ENCODE data around the gene DLX3.

Gene DLX3

DNA sequence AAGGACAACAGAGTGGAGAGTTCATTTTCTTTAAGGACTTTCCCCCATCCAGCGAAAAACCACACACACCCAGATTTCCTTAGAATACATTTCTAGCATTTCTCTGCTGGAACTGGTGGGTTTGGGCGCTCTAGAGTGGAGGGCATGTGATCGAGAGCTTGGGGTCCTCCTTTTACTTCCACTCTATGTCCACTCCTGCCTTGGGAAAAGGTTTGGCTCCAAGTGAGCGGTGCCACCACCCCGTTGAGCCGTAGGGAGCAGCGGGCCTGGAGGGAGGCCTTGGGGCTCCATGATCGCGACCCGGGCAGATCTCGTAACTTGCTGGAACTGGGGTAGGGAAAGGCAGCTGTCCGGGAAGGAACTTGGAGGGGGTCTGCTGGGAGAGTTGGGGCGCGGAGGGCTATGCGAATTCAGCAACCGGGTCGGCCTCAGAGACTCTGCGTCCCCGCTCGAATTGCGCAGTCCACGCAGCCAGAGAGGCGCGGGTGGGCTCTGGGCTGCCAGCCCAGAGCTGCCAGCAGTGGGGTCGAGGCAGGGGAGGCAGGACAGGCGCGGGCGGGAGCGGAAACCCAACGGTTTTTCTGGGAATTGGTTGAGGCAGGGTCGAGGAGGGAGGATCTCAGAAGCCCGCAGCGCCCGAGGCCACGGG lies 23.7 kb downstream of the DLX3 start:
- no peak for DNase-seq

DNA sequence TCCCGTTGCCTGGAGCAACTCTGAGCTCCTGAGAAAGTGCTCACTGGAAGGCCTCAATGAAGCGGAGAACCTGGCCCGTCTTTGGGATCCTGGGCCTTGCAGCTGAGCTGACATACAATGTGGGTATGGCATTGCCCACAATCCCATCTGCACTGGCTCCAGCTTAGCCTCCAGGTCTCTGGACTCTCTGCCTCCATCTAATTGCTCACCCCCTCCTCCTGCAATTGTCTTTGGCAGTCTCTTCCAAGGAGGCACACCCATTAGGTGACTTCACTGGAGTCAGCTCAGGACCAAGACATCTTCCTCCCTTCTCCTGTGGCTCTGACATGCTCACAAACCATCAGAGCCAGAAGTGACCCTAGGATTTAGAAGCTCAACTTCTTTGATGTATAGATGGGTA lies 24.5 kb downstream of the DLX3 start:
- no peak for DNase-seq

DNA sequence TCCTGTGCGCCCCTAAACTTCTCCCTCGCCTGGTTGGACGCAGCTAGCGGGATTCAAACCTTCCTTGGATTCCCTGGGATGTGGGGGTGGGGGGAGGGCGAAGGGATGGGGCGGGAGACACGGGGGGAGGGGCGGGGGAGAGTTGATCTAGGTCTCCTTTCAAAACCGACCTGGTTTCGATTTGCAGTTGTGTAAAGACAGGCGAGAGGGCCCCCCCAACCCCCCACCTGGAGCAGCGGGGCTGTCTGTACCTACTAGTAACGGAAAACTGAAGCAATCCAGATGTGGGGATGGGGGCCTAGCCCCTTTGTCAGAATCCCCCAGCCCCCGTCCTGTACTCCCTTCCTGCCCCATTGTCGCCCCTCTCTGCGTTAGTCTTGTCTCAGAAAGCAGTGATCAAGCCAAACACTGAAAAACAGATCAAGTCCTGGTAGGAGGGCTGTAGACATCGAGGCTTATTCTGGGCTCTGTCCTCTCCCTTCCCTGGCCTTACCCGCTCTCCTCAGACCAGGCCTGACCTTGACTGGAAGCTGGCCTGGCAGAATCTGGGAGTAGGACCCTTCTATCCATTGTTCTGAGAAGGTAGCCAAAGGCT lies 25.1 kb downstream of the DLX3 start:
- no peak for DNase-seq

DNA sequence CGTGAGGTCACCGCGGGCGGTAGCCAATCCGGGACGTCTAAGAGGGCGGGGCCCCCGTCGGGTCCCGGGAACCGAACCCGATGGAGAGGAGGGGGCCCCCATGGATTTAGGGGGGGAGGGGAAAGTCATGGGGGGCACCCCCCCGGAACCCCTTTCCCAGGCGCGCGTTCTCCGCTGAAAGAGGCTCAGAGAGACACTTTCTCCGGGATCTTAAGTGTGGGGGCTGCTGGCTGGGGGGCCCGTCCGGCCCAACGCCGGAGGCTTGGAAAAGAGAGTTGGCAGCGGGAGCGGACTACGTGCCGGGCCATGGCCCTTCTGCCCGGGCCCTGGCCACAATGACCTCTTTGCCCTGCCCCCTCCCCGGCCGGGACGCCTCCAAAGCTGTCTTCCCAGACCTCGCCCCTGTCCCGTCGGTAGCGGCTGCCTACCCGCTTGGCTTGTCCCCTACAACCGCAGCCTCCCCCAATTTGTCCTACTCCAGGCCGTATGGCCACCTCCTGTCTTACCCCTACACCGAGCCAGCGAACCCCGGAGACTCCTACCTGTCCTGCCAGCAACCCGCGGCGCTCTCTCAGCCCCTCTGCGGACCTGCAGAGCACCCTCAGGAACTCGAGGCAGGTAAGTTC lies 25.8 kb downstream of the DLX3 start, which contains the start of gene DLX4:
Gene DLX4 (plus strand): TSS at position 57 of the 626 bp plus-strand sequence. CDS start 279 bp downstream, at position 336.
- DNase-seq, result no peak

DNA sequence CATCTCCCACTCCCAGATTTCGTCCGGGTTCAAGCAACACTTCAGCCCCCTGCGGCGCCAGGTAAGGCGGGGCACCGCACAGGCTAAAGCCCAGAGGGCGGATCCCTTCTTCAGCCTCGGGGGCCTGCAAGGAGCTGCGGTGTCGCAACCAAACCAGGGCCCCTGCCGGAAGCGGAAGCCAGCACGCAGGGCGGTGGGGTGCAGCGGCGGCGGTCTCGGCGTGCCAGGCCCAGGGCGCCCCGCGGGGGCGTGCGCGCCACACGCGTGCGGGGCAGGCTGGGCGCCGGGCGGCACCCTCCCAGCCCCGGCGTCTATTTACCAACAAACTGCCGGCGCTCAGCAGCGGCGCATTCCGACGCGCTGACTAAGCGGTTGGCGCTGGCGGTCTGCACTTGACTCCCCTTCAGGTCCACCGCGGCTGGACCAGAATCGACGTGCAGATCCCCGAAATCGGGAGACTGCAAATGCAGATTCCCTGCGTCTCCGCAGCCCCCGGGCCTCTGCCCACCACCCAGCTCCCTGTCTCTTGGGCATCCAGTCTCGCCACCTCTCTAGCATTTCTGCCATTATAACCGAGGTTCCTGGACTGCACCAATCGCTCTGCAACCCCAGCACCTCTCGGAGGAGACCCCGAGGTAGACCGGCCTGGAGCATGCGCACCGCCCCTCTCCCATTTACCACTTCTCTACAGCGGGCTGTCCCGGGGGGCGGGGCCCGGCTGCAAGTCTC lies 26.5 kb downstream of the DLX3 start:
- peak; percentile 83 for DNase-seq

DNA sequence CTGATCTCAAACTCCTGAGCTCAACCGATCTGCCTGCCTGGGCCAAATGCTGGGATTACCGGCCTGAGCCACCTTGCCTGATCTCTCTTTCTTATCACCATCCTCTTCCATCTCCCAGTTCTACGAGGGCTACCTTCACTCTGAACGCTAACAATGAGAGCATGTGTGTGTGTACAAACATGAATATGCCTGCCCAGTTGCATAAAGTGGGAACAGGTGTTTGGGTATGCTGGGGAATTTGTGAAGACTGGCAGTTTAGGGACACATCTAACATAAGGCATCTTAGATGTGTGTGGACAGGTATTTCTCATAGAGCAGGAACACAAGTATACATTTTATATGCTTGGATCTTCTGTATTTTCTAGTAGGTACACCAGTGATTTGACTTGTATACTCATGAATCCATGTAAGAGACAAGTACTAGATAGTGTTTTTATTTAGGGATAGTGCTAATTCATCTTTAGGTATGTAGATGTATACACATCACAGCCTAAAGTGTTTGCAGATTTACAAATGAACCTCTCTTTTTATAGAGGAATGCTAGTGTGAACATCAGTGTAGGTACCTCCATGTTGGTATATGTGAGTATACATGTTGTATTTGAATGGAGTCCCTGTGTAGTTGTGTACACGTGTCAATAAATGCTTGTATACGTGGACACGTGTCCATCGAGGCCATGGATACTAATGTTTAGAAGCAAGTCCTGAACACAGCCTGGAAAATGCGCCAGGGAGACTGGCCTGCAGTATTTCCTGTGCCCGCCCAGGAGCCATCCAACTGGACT lies 27.2 kb downstream of the DLX3 start:
- DNase-seq, result no peak

DNA sequence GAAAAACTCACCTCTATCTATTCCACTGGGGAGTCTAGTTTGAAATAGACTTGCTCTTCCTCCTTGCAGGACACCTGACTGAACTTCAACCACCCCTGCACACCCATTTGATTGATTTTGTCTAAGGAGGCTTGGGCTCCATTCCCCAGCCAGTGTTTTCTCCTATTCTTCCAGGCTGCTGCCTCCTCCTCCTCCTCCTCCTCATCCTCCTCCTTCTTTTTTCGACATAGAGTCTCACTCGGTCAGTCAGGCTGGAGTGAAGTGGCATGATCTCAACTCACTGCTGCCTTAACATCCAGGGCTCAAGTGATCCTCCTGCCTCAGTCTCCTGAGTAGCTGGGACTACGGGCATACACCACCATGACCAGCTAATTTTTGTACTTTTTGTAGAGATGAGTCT lies 27.8 kb downstream of the DLX3 start:
- no peak for DNase-seq

DNA sequence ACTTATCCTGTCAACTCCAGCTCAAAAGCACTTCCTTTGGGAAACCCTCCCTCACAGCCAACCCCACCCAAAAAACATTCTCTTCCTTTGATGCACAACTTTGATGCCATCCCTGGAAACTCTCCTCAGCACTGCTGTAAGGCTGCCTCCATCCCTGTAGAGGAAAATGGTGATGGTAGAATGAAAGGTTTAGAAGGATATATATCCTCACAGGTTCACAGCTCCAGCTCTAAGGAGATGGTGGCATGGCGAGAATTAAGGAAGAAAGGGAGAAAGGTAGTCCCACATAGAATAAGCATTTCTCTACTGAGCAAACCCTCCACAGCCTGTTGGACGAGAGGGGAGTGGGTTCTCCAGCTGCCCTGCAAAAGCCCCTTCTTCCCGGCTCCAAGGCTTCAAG lies 28.3 kb downstream of the DLX3 start:
- no peak for DNase-seq

DNA sequence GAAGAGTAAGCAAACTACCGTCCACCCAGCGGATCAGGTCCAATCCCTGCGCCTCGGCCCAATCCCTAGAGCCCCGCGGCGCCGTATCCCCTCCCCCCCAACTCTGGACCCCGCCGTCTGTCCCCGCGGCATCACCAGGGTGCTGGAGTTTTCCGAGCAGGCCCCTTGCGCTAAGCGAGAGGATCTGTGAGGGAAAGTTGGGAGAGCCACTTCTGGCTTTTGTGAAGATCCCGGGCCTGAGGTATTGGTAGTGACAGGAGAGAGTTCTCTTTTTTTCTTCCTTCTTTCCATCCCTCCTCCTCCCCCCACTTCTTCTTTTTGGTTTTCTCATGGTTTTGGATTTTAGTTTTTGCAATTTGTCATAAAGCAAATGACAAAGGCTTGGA lies 29.5 kb downstream of the DLX3 start:
- no peak for DNase-seq

DNA sequence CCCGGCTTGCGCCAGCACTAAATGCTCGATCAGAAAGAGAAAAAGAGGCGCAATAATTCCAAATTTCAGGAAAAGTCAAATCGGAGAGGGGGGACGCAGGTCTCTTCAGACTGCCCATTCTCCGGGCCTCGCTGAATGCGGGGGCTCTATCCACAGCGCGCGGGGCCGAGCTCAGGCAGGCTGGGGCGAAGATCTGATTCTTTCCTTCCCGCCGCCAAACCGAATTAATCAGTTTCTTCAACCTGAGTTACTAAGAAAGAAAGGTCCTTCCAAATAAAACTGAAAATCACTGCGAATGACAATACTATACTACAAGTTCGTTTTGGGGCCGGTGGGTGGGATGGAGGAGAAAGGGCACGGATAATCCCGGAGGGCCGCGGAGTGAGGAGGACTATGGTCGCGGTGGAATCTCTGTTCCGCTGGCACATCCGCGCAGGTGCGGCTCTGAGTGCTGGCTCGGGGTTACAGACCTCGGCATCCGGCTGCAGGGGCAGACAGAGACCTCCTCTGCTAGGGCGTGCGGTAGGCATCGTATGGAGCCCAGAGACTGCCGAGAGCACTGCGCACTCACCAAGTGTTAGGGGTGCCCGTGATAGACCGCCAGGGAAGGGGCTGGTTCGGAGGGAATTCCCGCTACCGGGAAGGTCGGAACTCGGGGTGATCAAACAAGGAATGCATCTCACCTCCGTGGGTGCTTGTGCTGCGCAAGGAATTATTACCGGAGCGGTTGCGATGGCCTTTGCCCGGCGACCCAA lies 30.1 kb downstream of the DLX3 start:
- DNase-seq, result no peak

DNA sequence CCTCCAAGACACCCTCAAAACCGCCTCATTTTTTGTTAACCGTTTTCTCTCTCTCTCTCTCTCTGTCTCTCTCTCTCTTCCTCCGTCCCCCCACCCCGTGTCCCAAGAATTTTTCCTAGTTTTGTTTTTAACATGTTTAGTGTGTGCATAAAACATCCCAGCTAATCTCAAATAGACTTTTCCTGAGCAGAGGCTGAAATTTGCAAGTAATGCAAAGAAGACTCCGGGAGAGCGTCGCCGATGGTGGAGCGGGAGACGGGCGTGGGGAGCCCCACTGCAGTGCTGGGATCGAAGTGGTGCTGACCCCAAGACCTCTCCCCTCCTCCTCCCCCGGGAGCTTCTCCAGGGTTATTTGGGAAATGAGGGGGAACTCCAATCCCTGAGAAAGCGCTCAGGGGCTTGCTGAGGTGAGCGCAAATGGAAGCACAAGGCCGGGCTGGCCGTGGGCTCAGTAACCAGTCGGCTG lies 30.7 kb downstream of the DLX3 start:
- DNase-seq, result no peak

DNA sequence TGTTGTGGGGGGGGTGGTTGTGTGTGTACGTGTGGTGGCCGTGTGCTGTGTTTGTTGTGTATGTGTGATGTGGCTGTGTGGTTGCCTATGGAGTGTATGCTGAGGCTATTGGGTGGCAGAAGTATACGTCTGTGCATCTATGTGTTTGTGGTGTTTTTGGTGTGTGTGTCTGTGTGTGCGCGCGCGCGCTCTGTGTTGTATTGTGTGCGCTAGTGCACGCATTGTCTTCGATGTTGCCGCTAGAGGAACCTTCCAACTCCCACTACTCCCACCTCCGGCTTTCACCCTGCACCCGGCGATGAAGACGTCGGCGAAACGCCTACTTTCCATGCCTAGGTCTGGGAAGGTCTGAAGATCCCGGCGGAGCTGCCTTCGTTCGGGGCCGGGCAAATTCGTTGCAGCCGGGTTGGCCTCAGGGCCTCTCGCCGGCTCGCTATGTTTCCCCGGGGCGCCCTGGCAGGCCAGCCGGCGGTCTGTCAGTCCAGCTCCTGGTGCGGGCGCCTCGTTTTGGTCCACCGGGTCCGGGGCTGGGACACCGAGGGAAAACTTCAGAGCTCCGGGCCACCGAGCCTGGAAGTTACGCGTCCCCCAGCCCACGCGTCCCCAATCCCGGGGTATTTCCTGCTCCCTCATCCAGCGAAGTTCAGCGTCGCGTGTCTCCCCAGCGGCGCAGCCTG lies 31.3 kb downstream of the DLX3 start:
- DNase-seq, result no peak

DNA sequence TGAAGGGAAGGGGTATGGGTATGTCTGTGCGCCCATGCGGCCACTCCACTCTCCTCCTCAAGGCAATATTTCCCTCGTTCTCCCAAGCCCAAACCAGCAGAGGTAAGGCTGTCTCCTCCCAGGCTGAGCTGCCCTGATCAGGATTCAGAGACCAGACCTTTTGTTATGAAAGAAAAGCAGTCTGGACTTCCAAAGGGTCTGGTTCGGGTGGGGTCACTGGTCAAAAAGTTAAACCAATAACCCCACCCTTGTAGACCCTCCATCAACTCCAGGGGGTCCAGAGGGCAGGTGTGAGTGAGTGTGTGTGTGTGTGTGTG lies 31.8 kb downstream of the DLX3 start:
- DNase-seq, result no peak

DNA sequence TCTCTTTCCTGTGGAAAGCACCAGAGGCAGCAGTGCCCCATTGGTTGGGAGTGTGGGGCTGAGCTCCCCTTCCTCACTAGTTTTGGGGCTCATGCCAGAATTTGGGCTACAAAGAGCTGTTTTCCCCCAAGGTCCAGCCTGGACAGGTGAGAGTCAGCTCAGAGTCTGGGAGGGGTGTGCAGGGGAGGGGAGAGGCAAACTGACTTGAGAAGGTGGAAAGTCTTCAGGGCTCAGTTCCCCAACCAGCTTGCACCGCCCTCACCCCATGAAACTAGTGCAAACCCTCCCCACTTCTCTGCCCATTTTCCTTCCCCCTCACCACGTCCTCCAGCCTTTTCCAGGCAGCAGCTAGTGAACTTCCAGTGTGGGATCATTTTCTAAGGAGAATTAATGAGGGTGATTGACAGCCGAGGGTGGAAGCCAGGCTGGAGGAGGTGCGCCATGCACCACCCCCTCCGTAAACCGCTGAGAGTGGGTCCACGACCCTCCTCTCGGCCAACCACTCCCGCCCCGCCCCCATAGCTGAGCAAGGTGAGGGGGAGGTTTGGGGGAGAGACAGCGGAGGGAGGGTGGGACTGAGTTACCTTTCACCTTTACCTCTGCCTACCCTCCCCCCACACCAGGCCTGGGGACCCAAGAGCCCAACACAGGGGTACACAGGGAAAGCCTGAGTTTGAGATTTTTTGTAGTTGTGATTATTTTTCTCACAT lies 32.3 kb downstream of the DLX3 start:
- DNase-seq, result no peak

DNA sequence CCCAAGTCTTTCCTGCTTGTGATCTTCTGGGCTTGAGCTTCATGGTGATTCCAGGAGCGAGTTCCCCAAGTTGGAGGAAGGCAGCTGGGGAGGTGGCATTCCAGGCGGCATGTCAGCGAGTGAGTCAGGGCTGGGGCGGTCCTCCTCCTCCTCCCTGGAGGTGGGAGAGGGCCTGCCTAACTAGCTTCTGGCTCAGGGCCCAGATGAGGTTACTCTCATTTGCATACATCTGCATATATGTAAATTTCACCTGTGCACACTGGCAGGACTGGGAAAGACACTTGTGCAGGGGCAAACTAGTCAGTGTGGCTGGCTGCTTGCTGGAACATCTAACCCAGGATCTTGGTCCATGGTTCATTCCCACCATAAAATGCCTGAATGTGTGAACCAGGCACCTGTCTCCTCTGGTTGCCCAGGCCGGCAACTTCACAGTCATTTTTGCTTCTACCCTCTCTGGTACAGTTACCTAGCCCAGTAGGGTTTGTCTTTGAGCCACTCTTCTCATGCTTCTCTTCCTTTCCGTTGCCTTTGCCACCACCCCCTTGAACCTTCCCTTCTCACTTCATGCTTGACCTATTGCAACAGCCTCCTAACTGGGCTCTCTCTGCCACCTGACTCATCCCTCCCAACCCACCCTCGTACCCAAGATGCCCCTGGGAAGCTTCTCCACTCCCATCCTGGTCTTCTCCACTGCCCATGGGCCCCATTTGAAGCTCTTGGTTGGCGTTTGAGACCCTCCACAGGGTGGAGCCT lies 35.7 kb downstream of the DLX3 start:
- peak; percentile 63 for DNase-seq

DNA sequence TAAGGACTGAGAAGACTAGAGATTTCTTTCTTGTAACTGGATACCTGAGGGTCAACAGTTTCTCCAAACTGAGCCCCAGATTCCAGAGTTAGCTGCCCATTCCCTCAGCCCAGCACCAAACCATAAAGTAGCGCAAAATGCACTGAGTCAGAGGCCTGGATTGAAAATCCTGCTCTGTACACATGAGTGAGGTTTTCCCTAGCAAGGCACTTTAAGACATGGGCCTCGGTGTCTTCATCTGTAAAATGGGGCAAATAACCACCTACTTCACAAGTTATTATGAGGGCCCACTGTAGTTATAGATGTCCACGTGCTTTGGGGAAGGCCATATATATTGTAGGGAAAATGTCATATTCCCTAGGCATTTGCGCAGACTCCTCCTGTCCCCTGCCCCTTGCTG lies 36.3 kb downstream of the DLX3 start:
- DNase-seq, result no peak

DNA sequence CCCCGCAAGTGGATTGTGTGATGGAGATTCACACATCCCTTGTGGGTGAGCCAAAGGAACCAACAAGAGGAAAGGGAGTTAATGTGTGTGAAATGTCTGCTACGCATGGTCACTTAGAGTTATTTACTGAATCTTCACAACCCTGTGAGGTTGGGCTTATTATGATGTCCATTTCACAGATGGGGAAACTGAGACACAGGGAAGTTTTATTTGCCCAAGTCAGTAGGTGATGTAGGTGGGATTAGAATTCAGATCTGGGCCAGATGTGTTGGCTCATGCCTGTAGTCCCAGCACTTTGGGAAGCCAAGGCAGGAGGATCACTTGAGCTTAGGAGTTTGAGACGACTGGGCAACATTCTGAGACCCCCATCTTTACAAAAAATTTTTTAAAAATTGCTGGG lies 37.7 kb downstream of the DLX3 start:
- DNase-seq, result no peak

DNA sequence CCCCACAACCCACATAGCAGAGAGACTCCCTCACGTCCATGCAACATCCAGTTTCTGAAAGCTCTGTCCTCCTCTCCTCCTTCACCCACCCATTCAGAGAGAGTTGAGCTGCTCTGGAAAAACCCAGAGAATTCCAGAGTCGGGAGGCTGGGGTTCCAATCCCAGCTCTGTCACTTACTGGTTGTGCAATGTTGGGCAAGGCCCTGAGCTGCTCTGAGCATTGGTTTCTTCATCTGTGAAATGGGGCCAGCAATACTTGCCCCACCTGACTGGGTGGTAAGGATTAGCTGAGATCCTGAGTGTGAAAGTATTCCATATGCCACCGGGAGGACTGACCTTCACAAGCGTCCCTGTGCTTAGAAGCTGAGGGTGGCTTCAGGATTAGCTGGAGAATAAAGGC lies 38.2 kb downstream of the DLX3 start:
- DNase-seq, result no peak

DNA sequence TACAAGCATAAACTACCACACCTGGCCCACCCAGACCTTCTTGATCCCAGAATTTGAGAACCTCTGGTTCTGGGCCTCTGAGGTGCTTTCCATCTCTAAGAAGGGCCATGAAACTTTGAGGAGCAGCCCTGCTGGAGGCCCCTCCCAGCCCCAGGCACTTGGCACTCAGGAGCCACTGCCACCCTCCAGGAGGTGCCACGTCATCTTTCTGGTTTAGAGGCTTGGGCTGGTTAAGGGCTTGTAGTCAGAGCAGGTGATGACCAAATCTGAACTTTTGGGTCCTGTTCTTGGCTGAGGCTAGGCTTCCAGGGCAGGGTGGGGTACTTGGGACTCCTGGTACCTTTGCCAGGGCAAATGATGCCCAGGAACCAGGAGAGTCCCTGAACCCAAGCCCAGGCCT lies 39.9 kb downstream of the DLX3 start:
- no peak for DNase-seq

DNA sequence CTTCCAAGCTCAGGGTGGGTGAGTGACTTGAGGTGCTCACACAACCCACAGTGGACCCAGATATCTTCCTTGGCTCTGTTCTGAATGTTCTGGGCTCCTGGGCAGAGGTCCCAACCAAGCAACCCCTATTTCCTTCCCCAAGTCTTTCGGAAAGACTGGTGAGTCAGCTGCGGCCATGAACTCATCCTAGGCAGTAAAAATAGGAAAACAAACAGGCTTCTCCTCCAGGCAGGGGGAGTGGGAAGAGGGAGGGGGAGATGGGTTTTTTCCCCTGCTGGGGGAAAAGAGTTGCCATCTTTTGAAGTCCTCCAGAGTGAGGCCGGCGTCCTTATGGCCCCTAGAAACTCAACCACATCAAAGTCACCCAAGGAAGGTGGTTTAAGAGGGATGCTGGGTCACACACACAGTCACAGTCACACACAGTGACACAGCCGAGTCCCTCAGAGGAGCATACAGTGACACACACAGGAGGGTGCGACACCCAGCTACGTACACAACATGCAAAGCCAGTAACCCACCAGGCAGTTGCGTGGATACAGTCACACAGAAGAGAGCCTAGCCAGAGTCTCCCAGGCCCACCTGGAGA lies 42.0 kb downstream of the DLX3 start:
- peak; percentile 43 for DNase-seq

Measured in EL (cell line).